ENCODE results near the gene ANKRD39.

GRCh38 chr2:96819128-96819875 is 38.5 kb downstream of the ANKRD39 start:
- TF ChIP-seq POLR2A (IDR thresholded peaks at IDR 0.05; ENCODE audit: low read depth, low read length) (no peak), POLR2AphosphoS5 (IDR thresholded peaks at IDR 0.05; ENCODE audit: low read depth, low read length) (no peak), TAF1 (IDR thresholded peaks at IDR 0.05; ENCODE audit: low read depth, low read length) (no peak), SPI1 (IDR thresholded peaks at IDR 0.05; ENCODE audit: low read depth, low read length) (no peak)

All from GM12891 (cell line).